Measurements from ENCODE around the gene ART3.
A peak's percentile ranks its signal among the peaks of the same experiment; 100 is the strongest.
"Not testable (repeated sequence)": the region's sequence is repeated elsewhere in the genome, so short reads cannot be mapped to it uniquely, and the experiment has no call there.

Gene ART3

GRCh38 chr4:76074468-76074867 lies at the start of gene ART3:
TSS of gene ART3 (plus strand) at chr4:76074709. CDS start at chr4:76075890, 1,181 bp downstream.
- TF ChIP-seq CTCF (conservative IDR thresholded peaks at IDR 0.05; ENCODE audit: control insufficient read depth, insufficient read depth, low read depth, low read length), result no peak
- DNase-seq (ENCODE audit: low read depth), result no peak
- H3K4me3 ChIP-seq (ENCODE audit: control insufficient read depth, low read depth, low read length), result no peak within 1 kb of the TSS

GRCh38 chr4:76028350-76028765 lies 46.2 kb upstream of the ART3 start:
- DNase-seq (ENCODE audit: low read depth), result peak; percentile 37
- TF ChIP-seq CTCF (conservative IDR thresholded peaks at IDR 0.05; ENCODE audit: control insufficient read depth, insufficient read depth, low read depth, low read length), result no peak
- peak overlapping the region; percentile 9 for H3K4me3 ChIP-seq (ENCODE audit: control insufficient read depth, low read depth, low read length)

GRCh38 chr4:76029300-76029699 lies 45.2 kb upstream of the ART3 start:
- no peak for DNase-seq (ENCODE audit: low read depth)
- TF ChIP-seq CTCF (conservative IDR thresholded peaks at IDR 0.05; ENCODE audit: control insufficient read depth, insufficient read depth, low read depth, low read length), result no peak
- H3K4me3 ChIP-seq (ENCODE audit: control insufficient read depth, low read depth, low read length), result no peak overlapping the region

- no peak overlapping the region for H3K4me3 ChIP-seq (ENCODE audit: control insufficient read depth, low read depth, low read length)
- TF ChIP-seq CTCF (conservative IDR thresholded peaks at IDR 0.05; ENCODE audit: control insufficient read depth, insufficient read depth, low read depth, low read length), result no peak
- no peak for DNase-seq (ENCODE audit: low read depth)
These were observed 39.4 kb upstream of the ART3 start for GRCh38 chr4:76035141-76035540.

GRCh38 chr4:76035799-76036380 lies 38.6 kb upstream of the ART3 start, which contains the start of gene CXCL11:
TSS of gene CXCL11 (minus strand) at chr4:76036070. CDS start at chr4:76035987, 83 bp downstream.
- H3K4me3 ChIP-seq (ENCODE audit: control insufficient read depth, low read depth, low read length), result no peak within 1 kb of the TSS
- no peak for DNase-seq (ENCODE audit: low read depth)
- no peak for TF ChIP-seq CTCF (conservative IDR thresholded peaks at IDR 0.05; ENCODE audit: control insufficient read depth, insufficient read depth, low read depth, low read length)

GRCh38 chr4:76036855-76037254 lies 37.7 kb upstream of the ART3 start:
- TF ChIP-seq CTCF (conservative IDR thresholded peaks at IDR 0.05; ENCODE audit: control insufficient read depth, insufficient read depth, low read depth, low read length), result no peak
- H3K4me3 ChIP-seq (ENCODE audit: control insufficient read depth, low read depth, low read length), result no peak overlapping the region
- no peak for DNase-seq (ENCODE audit: low read depth)

GRCh38 chr4:76042241-76042998 lies 32.1 kb upstream of the ART3 start:
- H3K4me3 ChIP-seq (ENCODE audit: control insufficient read depth, low read depth, low read length), result not testable (repeated sequence)
- peak; percentile 41 for DNase-seq (ENCODE audit: low read depth)

GRCh38 chr4:76043306-76043705 lies 31.2 kb upstream of the ART3 start:
- not testable (repeated sequence) for DNase-seq (ENCODE audit: low read depth); H3K4me3 ChIP-seq (ENCODE audit: control insufficient read depth, low read depth, low read length)

GRCh38 chr4:76044686-76045085 lies 29.8 kb upstream of the ART3 start:
- H3K4me3 ChIP-seq (ENCODE audit: control insufficient read depth, low read depth, low read length); DNase-seq (ENCODE audit: low read depth): not testable (repeated sequence)

- H3K4me3 ChIP-seq (ENCODE audit: control insufficient read depth, low read depth, low read length); DNase-seq (ENCODE audit: low read depth): not testable (repeated sequence)
These were observed 24.6 kb upstream of the ART3 start for GRCh38 chr4:76049860-76050416.

All from fibroblast of mammary gland (primary cell).